ENCODE measurements around the gene PAX5. TPM values are rescaled to one million over a fixed set of nuclear protein-coding genes. Genes with fewer than 3 reads are reported as not detected.

The PAX5 gene
- total RNA-seq, 1 experiment from 2014 or later = 6.6 TPM

DNA sequence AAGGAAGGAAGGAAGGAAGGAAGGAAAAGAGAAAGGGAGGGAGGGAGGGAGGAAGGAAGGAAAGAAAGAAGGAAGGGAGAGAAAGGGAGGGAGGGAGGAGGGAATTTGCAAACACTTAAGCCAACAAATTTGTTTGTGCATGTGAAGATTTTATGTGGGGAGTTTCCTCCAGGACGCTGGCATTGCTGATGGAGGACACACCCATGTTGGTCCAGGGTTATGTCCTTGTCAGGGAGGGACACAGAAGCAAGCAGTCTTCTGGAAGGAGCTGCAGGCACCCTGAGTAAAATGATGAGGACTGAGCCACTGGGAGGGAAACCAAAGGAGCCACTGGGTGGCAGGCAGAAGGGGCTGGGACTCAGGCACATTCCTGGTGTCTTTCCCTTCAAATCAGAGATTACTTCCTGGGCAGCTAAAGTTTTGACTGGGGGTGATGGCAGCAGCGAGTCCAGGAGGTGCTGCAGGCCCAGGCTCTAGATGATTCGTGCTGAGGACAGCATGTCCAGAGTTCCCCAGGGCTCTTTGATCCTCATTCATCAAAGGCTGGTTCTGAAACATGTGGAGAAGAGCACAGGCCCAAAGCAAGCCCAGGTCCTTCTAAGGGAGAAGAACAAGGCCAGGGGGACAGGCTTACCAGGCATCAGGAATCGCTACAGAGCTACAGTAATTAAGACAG lies 109.2 kb downstream of the PAX5 start:
- no peak overlapping the region for H3K27ac Mint-ChIP-seq
- ATAC-seq = peak; percentile 47

More for the DNA sequence above, 109.2 kb downstream of the PAX5 start:
- no peaks in the 10 kb centered on the region for H3K27me3 Mint-ChIP-seq (ENCODE audit: low read depth)
- H3K9me3 Mint-ChIP-seq = no peaks in the 10 kb centered on the region
- no peak overlapping the region for H3K4me3 Mint-ChIP-seq
- TF ChIP-seq ZNF263 (CRISPR knock-in tag; IDR thresholded peaks at IDR 0.05; ENCODE audit: low read depth) (no peak), MXD4 (CRISPR knock-in tag; IDR thresholded peaks at IDR 0.05; ENCODE audit: borderline replicate concordance) (no peak), KAT7 (CRISPR knock-in tag; IDR thresholded peaks at IDR 0.05; ENCODE audit: borderline replicate concordance) (no peak), EMX1 (CRISPR knock-in tag; IDR thresholded peaks at IDR 0.05) (no peak), CREM (CRISPR knock-in tag; IDR thresholded peaks at IDR 0.05) (no peak), SP1 (CRISPR knock-in tag; conservative IDR thresholded peaks at IDR 0.05) (no peak), ETV6 (CRISPR knock-in tag; IDR thresholded peaks at IDR 0.05) (no peak), SMAD4 (CRISPR knock-in tag; IDR thresholded peaks at IDR 0.05) (no peak), CBFB (CRISPR knock-in tag; IDR thresholded peaks at IDR 0.05; ENCODE audit: low read depth) (no peak), NFYB (CRISPR knock-in tag; conservative IDR thresholded peaks at IDR 0.05; ENCODE audit: low read depth) (no peak), JUN (CRISPR knock-in tag; IDR thresholded peaks at IDR 0.05) (no peak), TEAD1 (CRISPR knock-in tag; IDR thresholded peaks at IDR 0.05) (no peak)
- TF ChIP-seq, protein P1, sequence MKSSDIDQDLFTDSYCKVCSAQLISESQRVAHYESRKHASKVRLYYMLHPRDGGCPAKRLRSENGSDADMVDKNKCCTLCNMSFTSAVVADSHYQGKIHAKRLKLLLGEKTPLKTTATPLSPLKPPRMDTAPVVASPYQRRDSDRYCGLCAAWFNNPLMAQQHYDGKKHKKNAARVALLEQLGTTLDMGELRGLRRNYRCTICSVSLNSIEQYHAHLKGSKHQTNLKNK (CRISPR knock-in tag; IDR thresholded peaks at IDR 0.05) = no peak
- TF ChIP-seq, protein P2, sequence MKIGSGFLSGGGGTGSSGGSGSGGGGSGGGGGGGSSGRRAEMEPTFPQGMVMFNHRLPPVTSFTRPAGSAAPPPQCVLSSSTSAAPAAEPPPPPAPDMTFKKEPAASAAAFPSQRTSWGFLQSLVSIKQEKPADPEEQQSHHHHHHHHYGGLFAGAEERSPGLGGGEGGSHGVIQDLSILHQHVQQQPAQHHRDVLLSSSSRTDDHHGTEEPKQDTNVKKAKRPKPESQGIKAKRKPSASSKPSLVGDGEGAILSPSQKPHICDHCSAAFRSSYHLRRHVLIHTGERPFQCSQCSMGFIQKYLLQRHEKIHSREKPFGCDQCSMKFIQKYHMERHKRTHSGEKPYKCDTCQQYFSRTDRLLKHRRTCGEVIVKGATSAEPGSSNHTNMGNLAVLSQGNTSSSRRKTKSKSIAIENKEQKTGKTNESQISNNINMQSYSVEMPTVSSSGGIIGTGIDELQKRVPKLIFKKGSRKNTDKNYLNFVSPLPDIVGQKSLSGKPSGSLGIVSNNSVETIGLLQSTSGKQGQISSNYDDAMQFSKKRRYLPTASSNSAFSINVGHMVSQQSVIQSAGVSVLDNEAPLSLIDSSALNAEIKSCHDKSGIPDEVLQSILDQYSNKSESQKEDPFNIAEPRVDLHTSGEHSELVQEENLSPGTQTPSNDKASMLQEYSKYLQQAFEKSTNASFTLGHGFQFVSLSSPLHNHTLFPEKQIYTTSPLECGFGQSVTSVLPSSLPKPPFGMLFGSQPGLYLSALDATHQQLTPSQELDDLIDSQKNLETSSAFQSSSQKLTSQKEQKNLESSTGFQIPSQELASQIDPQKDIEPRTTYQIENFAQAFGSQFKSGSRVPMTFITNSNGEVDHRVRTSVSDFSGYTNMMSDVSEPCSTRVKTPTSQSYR (CRISPR knock-in tag; IDR thresholded peaks at IDR 0.05) = no peak
- TF ChIP-seq, protein P3, sequence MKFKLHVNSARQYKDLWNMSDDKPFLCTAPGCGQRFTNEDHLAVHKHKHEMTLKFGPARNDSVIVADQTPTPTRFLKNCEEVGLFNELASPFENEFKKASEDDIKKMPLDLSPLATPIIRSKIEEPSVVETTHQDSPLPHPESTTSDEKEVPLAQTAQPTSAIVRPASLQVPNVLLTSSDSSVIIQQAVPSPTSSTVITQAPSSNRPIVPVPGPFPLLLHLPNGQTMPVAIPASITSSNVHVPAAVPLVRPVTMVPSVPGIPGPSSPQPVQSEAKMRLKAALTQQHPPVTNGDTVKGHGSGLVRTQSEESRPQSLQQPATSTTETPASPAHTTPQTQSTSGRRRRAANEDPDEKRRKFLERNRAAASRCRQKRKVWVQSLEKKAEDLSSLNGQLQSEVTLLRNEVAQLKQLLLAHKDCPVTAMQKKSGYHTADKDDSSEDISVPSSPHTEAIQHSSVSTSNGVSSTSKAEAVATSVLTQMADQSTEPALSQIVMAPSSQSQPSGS (CRISPR knock-in tag; IDR thresholded peaks at IDR 0.05; ENCODE audit: borderline replicate concordance, low read depth) = no peak
- TF ChIP-seq, protein P4, sequence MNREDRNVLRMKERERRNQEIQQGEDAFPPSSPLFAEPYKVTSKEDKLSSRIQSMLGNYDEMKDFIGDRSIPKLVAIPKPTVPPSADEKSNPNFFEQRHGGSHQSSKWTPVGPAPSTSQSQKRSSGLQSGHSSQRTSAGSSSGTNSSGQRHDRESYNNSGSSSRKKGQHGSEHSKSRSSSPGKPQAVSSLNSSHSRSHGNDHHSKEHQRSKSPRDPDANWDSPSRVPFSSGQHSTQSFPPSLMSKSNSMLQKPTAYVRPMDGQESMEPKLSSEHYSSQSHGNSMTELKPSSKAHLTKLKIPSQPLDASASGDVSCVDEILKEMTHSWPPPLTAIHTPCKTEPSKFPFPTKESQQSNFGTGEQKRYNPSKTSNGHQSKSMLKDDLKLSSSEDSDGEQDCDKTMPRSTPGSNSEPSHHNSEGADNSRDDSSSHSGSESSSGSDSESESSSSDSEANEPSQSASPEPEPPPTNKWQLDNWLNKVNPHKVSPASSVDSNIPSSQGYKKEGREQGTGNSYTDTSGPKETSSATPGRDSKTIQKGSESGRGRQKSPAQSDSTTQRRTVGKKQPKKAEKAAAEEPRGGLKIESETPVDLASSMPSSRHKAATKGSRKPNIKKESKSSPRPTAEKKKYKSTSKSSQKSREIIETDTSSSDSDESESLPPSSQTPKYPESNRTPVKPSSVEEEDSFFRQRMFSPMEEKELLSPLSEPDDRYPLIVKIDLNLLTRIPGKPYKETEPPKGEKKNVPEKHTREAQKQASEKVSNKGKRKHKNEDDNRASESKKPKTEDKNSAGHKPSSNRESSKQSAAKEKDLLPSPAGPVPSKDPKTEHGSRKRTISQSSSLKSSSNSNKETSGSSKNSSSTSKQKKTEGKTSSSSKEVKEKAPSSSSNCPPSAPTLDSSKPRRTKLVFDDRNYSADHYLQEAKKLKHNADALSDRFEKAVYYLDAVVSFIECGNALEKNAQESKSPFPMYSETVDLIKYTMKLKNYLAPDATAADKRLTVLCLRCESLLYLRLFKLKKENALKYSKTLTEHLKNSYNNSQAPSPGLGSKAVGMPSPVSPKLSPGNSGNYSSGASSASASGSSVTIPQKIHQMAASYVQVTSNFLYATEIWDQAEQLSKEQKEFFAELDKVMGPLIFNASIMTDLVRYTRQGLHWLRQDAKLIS (CRISPR knock-in tag; IDR thresholded peaks at IDR 0.05; ENCODE audit: borderline replicate concordance) = no peak
- TF ChIP-seq, protein P5, sequence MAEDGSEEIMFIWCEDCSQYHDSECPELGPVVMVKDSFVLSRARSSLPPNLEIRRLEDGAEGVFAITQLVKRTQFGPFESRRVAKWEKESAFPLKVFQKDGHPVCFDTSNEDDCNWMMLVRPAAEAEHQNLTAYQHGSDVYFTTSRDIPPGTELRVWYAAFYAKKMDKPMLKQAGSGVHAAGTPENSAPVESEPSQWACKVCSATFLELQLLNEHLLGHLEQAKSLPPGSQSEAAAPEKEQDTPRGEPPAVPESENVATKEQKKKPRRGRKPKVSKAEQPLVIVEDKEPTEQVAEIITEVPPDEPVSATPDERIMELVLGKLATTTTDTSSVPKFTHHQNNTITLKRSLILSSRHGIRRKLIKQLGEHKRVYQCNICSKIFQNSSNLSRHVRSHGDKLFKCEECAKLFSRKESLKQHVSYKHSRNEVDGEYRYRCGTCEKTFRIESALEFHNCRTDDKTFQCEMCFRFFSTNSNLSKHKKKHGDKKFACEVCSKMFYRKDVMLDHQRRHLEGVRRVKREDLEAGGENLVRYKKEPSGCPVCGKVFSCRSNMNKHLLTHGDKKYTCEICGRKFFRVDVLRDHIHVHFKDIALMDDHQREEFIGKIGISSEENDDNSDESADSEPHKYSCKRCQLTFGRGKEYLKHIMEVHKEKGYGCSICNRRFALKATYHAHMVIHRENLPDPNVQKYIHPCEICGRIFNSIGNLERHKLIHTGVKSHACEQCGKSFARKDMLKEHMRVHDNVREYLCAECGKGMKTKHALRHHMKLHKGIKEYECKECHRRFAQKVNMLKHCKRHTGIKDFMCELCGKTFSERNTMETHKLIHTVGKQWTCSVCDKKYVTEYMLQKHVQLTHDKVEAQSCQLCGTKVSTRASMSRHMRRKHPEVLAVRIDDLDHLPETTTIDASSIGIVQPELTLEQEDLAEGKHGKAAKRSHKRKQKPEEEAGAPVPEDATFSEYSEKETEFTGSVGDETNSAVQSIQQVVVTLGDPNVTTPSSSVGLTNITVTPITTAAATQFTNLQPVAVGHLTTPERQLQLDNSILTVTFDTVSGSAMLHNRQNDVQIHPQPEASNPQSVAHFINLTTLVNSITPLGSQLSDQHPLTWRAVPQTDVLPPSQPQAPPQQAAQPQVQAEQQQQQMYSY (CRISPR knock-in tag; IDR thresholded peaks at IDR 0.05) = no peak
- TF ChIP-seq, protein P6, sequence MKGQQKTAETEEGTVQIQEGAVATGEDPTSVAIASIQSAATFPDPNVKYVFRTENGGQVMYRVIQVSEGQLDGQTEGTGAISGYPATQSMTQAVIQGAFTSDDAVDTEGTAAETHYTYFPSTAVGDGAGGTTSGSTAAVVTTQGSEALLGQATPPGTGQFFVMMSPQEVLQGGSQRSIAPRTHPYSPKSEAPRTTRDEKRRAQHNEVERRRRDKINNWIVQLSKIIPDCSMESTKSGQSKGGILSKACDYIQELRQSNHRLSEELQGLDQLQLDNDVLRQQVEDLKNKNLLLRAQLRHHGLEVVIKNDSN (CRISPR knock-in tag; IDR thresholded peaks at IDR 0.05) = no peak
- TF ChIP-seq, protein P7, sequence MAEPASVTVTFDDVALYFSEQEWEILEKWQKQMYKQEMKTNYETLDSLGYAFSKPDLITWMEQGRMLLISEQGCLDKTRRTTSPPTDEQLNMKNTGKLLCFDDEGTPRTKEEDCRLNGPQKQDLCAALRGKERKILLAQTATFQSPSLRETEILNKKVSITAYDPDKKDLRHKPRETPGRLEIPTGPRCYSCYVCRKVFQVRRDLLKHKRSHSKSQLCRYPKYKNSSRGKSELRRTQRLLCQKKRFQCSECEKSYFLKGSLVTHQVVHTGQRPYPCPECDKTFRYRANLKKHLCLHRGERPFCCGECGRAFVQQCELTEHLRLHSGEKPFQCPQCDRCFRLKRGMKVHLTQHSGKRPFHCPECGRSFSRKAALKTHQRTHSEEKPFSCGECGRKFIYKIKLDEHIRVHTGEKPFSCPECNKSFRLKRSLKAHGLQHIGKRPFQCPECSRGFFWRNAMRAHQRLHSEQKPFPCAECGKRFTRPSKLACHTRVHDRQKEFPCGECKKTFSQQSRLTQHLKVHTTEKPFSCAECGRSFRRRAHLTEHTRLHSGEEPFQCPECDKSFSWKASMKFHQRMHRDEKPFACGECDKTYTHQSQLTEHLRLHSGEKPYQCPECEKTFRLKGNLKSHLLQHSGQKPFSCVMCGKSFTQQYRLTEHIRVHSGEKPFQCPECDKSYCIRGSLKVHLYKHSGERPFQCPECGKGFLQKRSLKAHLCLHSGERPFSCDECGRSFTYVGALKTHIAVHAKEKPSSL (CRISPR knock-in tag; conservative IDR thresholded peaks at IDR 0.05) = no peak
- TF ChIP-seq, protein P8, sequence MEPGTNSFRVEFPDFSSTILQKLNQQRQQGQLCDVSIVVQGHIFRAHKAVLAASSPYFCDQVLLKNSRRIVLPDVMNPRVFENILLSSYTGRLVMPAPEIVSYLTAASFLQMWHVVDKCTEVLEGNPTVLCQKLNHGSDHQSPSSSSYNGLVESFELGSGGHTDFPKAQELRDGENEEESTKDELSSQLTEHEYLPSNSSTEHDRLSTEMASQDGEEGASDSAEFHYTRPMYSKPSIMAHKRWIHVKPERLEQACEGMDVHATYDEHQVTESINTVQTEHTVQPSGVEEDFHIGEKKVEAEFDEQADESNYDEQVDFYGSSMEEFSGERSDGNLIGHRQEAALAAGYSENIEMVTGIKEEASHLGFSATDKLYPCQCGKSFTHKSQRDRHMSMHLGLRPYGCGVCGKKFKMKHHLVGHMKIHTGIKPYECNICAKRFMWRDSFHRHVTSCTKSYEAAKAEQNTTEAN (CRISPR knock-in tag; IDR thresholded peaks at IDR 0.05) = no peak
- 0 out of 2 replicates have a peak, but pooled peaks cover 4% of the 10 kb centered on the region for H3K4me1 Mint-ChIP-seq
- no peaks in the 10 kb centered on the region for H3K36me3 Mint-ChIP-seq
- ChIA-PET CTCF (interaction anchor here (1.0 to 1.9 kb wide), 2 partner anchors 44 to 52 kb away, joined by 3 to 6 read pairs; no protein-coding TSS in a partner anchor), POLR2A (no interaction called here)
- no peak for DNase-seq (ENCODE audit: low spot score)

Measured in WTC11 (cell line).